Upper lobe of left lung (tissue), 4 donors: ENCODE results near the gene CACNG5.

Source experiments
- POLR2A ChIP-seq, 4 donors: fragments of 450-650 bp; IDR thresholded peaks; one replicate each; pipeline ENCODE4 v1.5.1; 2016 to 2017; ENCODE audit warnings: antibody characterized with exemption in 4 of 4, mild to moderate bottlenecking in 2 of 4
- POLR2AphosphoS5 ChIP-seq, 2 donors: sonication (generic); formaldehyde crosslinking; IDR thresholded peaks; one replicate each; pipeline ENCODE4 v1.5.1; 2017; ENCODE audit warnings: antibody characterized with exemption in 2 of 2
- TF ChIP-seq, protein P1 (sequence below), 6 experiments: fragments of 450-650 bp in 4 of 6; fragments of 200-600 bp in 2 of 6; sonication (generic) in 2 of 6; IDR thresholded peaks; one replicate each; pipeline ENCODE4 v1.5.1; 2016 to 2019; ENCODE audit warnings: antibody characterized with exemption in 6 of 6

DNA sequence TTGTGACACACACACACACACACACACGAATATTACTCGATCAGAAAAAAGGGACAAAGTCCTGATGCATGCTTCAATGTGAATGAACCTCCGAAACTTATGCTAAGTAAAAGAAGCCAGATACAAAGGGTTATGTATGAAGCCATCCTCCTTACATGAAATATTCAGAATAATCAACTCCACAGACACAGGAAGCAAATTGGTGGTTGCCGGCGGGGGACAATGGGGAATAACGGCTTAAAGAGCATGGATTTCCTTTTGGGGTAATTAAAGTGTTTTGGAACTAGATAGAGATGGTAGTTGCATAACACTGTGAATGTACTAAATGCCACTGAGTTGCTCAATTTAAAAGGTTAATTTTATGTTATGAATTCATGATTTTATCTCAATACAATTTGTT is 8.1 kb upstream of the CACNG5 start:
- no peak for TF ChIP-seq POLR2A (IDR thresholded peaks at IDR 0.05)
- TF ChIP-seq, protein P1, sequence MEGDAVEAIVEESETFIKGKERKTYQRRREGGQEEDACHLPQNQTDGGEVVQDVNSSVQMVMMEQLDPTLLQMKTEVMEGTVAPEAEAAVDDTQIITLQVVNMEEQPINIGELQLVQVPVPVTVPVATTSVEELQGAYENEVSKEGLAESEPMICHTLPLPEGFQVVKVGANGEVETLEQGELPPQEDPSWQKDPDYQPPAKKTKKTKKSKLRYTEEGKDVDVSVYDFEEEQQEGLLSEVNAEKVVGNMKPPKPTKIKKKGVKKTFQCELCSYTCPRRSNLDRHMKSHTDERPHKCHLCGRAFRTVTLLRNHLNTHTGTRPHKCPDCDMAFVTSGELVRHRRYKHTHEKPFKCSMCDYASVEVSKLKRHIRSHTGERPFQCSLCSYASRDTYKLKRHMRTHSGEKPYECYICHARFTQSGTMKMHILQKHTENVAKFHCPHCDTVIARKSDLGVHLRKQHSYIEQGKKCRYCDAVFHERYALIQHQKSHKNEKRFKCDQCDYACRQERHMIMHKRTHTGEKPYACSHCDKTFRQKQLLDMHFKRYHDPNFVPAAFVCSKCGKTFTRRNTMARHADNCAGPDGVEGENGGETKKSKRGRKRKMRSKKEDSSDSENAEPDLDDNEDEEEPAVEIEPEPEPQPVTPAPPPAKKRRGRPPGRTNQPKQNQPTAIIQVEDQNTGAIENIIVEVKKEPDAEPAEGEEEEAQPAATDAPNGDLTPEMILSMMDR (IDR thresholded peaks at IDR 0.05): no peak
- no peak for TF ChIP-seq POLR2AphosphoS5 (IDR thresholded peaks at IDR 0.05)
